ENCODE data around the gene FMN1. TPM values are rescaled to one million over a fixed set of nuclear protein-coding genes. Genes with fewer than 3 reads are reported as not detected.

Gene FMN1
- total RNA-seq, 1 donor from 2014 or later, result 7.8 TPM

DNA sequence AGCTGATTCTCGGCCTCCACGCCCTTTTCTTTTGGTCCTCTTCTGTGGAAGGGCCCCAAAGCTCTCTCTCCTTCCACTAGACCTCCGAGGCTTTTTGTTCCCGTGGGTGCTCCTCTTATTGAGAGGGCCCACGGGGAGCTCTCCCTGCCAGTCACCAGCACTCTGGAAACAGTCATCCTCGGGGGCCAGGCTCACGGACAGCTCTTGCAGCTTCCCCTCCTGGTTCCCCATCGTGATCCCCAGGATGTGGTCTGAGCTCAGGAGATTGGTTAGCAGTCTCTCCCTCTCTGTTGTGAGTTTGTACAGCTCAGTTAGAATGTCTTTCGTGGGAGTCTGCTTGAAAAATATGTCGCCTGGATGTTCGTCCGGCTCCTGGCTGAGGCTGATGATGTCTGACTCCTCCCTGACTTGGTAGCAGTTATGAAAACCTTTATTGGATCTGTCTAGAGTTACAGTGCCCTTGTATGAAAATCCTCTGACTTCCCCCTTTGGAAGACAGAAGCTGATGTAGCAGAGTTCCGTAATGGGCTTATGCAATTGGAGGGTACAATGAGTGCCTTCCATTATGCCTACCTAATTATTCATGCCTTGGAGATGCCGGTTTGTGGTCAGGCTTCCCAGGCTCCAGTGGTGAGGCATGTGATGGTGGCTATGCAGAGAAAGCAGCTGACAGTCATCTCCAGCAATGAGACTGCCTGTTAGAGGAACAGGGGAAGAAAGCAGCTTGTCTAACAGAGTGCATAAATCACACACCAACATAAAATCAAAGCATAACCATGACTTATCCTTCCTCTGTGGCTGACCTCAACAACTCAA, 40.0 kb downstream of the FMN1 start:
- peak; percentile 99 for DNase-seq (ENCODE audit: low read depth)

DNA sequence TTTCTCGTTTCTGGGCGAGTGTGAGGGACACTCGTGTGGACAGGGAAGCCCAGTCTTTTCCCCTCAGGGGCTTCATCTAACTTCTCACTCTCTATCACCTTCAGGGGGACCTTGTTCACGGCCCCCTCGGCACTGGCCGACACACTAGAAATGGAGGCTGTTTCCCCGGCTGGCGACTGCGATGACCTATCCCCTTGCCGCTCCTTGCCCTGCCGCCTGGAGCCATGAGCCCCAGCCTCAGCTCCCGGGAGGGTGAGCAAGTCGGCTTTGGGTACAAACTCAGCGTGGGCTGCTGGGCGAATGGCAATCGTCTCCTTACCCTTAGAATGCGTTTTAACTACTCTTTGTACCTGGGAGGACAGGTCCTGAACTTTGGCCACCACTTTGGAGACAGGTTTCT, 41.0 kb downstream of the FMN1 start:
- no peak for DNase-seq (ENCODE audit: low read depth)

DNA sequence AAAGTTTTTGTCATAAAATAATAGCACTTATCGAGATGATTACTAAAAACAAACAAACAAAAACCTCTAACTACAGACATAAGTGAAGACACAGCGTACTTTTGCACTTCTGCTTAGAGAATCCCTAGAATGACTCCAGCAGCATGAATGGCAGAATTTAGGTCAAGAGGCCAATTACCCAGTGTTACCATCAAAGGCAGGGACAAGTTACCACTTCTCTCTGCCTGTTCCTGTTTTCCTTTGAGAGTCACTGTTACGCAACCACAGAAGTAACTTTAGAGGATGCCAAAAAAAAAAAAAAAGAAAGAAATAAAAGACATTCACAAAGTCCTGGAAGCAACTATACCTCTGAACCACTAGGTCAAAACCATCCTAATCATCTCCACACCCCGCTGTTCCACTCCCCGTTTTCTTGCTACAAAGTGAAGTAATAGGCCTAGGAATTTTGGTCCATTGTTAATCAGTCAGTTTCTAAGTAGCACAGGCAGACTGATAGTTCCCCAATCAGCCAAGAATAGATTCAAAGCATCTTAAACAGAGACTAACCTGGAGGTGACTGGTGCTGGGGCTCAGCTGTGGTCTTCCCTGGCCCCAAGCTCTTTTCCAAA, 41.9 kb downstream of the FMN1 start:
- peak; percentile 94 for DNase-seq (ENCODE audit: low read depth)

GRCh38 chr15:33150971-33151370, 43.5 kb downstream of the FMN1 start:
- DNase-seq (ENCODE audit: low read depth), result no peak

- peak; percentile 92 for DNase-seq (ENCODE audit: low read depth)
Measured at GRCh38 chr15:33150431-33150941, 44.0 kb downstream of the FMN1 start.

DNA sequence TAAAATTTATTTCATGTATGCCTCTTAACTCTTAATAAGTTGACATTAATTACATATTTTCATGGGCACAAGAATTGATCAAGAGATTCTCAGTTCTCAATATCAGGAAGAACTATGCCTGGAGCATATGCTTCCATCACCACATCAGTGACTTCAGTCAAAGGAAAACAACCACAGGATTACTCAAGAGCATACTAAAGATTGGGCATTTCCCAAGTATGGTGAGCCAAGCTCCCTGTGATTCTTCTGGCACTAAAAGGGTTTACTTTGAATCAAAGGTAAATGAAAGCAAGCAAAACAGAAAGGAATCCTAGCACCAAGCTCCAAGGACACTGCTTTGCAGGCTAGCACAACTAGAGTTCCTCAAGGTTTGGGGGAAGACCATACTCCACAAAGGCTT, 44.6 kb downstream of the FMN1 start:
- DNase-seq (ENCODE audit: low read depth), result peak; percentile 97

DNA sequence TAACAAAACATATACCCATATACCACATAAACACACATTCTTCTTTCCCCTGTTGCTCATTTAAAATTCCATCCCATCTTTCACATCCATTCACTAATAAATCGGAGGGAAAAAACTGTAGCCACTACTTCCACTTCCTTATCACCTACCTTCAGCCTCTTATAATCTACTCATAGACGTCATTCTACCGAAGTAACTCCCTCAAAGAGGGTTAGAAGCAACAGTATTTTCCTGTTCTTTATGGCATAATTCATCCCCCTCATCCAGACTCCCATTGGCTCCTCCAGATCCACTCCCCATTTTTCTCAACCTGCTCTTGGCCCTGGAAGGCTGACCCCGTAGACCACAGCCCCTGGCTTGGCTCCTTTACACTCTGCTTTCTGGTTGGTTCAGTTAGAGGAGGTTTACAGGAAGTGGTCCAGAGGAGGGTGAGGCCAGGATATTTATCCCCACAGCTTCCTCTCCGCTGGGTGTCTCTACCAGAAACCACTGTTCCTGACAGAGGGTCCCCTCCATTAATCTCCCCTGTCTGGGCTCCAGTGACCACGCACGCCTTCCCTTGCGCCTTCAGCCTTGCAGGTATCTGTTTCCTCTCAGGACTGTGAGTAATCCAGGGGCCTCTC, 46.3 kb downstream of the FMN1 start:
- no peak for DNase-seq (ENCODE audit: low read depth)

GRCh38 chr15:33146051-33146450, 48.5 kb downstream of the FMN1 start:
- no peak for DNase-seq (ENCODE audit: low read depth)

- DNase-seq (ENCODE audit: low read depth), result no peak
Measured at GRCh38 chr15:33145447-33145846, 49.1 kb downstream of the FMN1 start.

- peak; percentile 94 for DNase-seq (ENCODE audit: low read depth)
Measured at GRCh38 chr15:33142708-33143107, 51.8 kb downstream of the FMN1 start.

DNA sequence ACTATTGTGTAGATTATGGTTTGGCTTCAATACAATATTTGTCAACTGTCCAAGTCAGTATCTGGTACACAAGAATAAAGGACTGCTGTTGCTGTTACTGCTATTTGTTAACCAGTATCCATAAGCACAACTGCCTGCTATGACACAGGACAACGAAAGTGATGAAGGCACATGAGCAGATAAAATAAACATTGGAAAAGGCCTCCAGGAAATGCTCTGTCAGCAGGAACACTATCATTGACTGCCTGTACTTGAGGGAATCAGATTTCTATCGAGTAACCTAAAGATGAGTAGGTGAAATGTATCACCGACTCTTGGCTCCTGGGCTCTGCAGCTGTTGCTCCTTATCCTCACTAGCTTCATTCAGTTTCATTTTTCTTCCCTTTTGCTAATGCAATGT, 56.5 kb downstream of the FMN1 start:
- DNase-seq (ENCODE audit: low read depth), result no peak

GRCh38 chr15:33137101-33137500, 57.4 kb downstream of the FMN1 start:
- DNase-seq (ENCODE audit: low read depth), result no peak

DNA sequence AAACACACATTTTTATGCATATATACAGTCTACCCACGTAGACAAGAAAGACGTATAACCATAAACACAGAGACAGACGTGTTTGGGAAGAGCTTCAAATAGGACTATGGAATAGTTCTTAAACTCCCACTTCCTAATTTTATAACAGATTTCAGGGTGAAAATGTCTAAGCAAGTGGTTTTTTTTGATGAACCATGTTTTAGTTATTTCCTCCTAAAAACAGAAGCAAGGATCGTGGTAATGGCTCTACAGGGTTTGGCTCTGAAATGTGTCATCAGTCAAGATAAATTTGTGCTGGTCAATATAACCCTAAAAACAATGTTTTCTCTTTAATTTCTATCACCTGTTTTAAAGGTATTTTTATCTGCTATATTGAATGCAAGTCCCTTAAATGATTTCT, 58.2 kb downstream of the FMN1 start:
- DNase-seq (ENCODE audit: low read depth), result no peak

GRCh38 chr15:33135355-33135781, 59.1 kb downstream of the FMN1 start:
- no peak for DNase-seq (ENCODE audit: low read depth)

- DNase-seq (ENCODE audit: low read depth), result peak; percentile 72
Measured at GRCh38 chr15:33132722-33133345, 61.7 kb downstream of the FMN1 start.

DNA sequence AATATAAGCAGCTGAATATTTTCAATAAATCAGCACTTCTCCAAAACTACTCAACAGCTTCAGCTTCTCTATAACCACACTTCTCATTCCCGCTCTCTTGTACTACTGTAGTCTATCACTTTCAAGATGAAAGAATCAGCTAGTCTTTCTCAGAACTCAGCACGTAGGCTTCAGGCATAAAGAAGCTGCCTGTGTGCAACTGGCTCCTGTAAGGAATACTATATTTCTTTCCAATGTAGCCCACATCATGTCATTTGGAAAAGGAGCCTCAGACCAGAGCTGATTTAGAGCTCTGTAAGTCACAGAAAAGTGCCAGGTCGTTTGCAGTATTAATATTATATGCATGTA, 62.3 kb downstream of the FMN1 start:
- no peak for DNase-seq (ENCODE audit: low read depth)

- peak; percentile 78 for DNase-seq (ENCODE audit: low read depth)
Measured at GRCh38 chr15:33131552-33132232, 62.8 kb downstream of the FMN1 start.

GRCh38 chr15:33126559-33127290, 67.8 kb downstream of the FMN1 start:
- peak; percentile 94 for DNase-seq (ENCODE audit: low read depth)

GRCh38 chr15:33125894-33126537, 68.5 kb downstream of the FMN1 start:
- no peak for DNase-seq (ENCODE audit: low read depth)

DNA sequence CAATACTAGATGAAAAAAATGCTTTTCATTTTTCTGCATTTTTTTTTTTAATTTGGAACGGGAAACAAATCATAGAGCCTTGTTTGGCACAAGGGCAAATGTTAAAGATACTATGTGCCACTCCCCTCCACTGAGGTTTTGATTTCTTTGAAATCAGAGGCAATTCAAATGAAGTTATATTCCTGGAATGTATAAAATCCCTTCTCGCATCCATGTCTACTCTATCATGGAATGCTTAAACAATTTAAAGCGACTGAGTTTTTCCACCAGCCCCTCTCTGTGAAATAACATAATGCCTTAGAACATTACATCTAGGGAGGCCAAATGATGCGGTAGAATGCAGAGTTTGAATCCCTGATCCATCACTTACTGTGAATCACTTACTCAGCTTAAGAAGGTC, 69.7 kb downstream of the FMN1 start:
- no peak for DNase-seq (ENCODE audit: low read depth)

DNA sequence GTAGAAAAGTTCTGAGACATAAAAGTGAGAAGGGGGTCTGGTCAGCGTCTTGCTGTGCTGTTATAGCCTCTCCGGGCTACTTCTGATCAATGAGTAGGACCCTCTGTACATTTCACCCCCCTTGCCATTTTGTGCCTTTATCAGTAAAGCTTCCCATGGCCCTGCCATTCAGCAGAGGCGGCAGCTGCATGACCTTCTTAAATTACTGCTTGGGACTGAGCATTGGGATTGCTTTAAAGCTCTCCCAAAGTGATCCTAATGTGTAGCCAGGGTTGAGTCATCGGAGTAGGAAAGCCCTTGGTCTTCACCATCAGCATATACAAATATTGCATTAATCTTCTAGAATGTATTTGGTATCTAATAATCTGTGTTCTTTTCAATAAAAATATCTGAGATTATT, 70.2 kb downstream of the FMN1 start:
- DNase-seq (ENCODE audit: low read depth), result no peak

All from renal cortical epithelial cell (primary cell).